Brain pericyte (primary cell): ENCODE data around the gene VIPR2.

Source experiments
- DNase-seq: peaks from one replicate; pipeline ENCODE4 v3.0.0-alpha.2; 2012; ENCODE audit warnings: low read depth, low spot score

Gene VIPR2

GRCh38 chr7:159068893-159069448 lies 75.7 kb downstream of the VIPR2 start:
- no peak for DNase-seq

DNA sequence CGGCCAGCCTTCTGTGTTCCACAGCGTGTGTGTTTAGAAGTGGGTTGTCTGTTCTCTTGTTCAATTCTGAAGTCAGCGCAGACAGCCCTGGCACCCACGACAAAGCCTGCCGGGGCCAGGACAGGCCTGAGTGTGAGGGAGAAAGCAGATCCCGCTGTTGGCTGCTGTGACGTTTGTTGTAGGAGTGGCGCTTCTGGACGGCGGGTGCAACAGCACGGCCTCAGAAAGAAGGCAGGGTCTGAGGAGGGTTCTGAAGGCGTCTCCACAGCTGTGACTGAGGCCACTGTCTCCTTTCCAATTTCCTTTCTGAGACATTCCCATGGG lies 76.2 kb downstream of the VIPR2 start:
- no peak for DNase-seq

DNA sequence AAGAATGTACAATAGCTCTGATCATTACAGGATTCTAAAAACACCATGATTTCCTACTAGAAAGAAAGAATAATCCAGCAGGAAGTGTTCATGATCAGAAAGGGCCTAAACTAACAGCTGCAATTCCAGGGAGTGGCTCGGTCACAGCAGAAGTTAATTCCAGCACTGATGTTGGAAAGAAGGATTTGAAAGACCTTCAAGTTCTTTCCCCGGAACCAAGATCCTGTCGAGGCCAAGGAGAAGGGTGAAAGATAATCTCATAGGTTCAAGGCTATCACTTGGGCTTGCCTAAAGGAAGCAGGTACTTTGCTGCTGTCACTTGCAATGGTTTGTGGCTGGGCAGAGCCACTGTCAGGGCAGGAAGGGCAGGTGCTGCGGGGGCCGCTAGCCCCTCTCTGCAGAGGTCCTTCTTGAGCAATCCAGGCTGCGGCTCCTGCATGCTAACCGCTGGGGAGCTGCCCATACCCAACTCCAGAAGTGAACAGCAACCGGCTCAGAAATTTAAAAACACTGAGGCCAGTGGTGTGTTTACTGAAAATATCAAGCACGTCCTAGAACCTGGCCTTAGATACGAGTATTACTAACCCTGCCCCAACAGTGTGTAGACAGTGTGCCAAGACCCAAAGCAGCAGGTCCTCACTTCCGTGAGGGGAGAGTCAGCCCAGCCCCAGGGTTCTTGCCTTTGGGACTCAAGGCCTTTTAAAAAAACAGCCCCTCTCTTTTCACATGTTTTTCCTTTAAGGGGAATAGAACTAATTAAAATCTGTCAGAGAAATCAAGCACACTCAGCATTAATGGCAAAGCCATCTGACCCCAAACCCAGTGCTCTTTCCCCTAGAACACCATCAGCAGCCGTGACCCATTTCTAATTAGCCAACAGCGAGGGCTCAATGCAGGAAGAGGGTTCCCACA lies 76.8 kb downstream of the VIPR2 start:
- DNase-seq: no peak

- no peak for DNase-seq
Observed at GRCh38 chr7:159066816-159067575, 77.7 kb downstream of the VIPR2 start.

GRCh38 chr7:159065852-159066480 lies 78.7 kb downstream of the VIPR2 start:
- DNase-seq: no peak

DNA sequence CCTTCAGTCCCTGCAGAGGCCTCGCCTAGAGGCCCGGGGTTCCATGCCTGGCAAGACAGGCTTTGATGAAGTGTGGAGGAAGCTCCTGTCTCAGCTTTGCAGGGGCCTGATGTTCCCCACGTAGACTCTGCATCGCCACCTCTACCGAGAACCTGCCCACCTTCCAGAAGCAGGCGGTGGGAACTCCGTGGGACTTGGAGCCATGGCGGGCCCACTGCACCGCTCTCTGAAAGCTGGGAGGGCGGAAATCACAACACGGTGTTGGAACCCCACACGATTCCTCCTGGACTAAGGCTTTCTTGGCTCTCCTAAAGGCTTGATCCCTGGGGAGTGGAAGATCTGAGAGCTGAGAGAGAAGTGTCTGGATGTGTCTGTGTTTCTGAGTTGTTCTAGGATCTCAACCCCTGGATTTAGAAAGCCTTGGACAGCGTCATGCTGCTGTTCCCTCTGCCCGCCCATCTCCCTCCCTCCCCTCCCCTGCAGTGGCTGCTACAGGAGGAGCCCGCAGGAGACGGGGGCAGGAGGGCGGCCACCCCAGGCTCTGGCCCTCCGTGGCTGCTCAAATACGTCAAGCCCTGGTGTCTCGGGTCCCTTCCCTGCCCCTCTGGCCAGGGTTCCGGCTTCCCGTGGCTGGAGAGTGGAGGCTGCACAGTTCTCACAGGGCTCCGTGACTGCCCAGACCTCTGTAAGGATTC lies 79.7 kb downstream of the VIPR2 start:
- no peak for DNase-seq

GRCh38 chr7:159064121-159064815 lies 80.4 kb downstream of the VIPR2 start:
- DNase-seq: no peak

DNA sequence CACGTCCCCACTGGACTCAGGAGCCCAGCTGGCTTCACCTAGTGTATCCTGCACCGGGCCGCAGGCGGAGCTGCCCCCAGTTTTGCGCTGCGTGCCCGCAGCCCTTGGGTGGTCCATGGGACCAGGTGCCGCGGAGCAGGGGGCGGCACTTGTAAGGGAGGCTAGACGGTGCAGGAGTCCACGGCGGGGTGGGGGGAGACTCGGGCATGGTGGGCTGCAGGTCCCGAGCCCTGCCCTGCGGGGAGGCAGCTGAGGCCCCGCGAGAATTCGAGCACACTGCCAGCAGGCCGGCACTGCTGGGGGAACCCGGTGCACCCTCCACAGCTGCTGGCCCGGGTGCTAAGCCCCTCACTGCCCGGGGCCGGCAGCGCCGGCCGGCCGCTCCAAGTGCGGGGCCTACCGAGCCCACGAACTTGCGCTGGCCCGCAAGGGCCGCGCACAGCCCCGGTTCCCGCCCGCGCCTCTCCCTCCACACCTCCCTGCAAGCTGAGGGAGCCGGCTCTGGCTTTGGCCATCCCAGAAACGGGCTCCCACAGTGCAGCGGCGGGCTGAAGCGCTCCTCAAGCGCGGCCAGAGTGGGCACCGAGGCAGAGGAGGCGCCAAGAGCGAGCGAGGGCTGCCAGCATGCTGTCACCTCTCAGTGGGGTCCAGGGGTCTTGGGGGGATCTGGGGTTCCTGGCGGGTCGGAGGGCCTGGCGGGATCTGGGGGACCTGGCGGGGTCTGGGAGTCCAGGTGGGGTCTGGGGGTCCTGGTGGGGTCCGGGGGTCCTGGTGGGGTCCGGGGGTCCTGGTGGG lies 81.4 kb downstream of the VIPR2 start:
- no peak for DNase-seq

GRCh38 chr7:159062569-159062968 lies 82.1 kb downstream of the VIPR2 start:
- DNase-seq: no peak

GRCh38 chr7:159061674-159062212 lies 82.9 kb downstream of the VIPR2 start:
- no peak for DNase-seq

GRCh38 chr7:159061209-159061608 lies 83.5 kb downstream of the VIPR2 start:
- DNase-seq: no peak

- no peak for DNase-seq
Observed at GRCh38 chr7:159060440-159060839, 84.2 kb downstream of the VIPR2 start.

DNA sequence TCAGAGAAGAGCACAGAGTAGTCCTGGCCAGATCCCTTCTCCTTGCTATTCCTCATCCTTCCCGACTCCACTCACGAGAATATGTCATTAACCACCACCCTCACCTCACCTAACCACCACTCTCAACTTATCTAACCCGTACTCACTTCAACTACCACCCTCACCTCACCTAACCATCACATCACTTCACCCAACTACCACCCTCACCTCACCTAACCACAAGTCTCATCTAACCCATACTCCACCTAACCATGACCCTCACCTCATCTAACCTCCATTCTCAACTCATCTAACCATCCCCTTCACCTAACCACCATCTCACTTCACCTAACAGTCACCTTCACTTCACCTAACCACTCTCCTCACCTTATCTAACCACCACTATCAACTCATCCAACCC lies 85.0 kb downstream of the VIPR2 start:
- DNase-seq: no peak

DNA sequence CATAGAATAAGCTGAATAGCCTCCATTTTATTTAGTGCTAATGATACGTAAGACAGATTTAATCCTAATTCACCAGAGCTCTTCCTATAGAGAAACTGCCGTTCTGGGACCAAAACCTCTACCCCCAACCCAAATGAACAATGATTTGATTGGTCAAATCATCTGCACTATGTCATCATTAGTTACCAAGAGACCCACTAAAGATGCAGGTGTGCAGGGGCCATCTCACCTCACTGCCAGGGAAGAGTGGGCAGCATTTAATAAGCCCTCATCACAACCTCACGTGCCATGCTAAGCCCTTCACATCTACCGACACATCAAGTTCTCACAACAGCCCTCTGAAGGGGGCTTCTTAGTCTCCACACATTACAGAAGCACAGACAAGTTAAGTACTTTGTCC lies 87.0 kb downstream of the VIPR2 start:
- no peak for DNase-seq

DNA sequence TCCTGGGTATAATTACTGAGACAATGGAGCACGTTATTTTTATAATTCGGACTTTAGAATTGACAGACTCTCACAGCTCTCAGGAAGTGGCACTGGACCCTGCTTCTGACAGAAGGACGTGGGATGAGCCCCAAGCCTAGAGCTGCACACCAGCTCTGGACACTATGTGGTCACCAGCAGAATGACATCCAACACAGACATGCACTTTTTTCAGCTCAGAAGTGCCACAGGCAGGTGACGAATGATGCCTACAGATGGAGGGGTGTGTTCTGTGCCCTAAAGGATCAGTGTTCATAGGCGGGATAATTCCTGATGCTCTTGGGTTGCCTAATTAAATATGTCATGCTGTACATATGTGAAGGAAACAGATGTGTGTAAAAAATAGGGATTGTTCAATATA lies 87.9 kb downstream of the VIPR2 start:
- DNase-seq: no peak

DNA sequence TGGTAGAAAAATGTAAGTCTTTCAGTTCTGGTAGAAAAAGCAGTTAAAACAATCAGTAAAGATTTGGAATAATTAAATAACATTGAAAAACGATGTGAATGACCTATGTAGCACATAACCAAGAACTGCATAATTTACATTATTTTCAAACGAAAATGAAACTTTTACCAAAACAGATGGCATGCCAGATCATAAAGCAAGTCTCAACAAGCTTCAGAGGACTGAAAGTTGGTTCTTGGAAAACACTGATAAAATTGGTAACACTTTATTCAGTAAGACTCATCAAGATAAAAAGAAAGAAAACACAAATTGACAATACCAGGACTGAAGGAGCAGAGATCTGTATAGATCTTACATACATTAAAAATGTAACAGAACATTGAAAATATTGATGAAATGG lies 92.8 kb downstream of the VIPR2 start:
- no peak for DNase-seq

GRCh38 chr7:159050704-159051103 lies 94.0 kb downstream of the VIPR2 start:
- DNase-seq: no peak

- no peak for DNase-seq
Observed at GRCh38 chr7:159049266-159050025, 95.2 kb downstream of the VIPR2 start.

- no peak for DNase-seq
Observed at GRCh38 chr7:159048656-159049055, 96.0 kb downstream of the VIPR2 start.
